IPS-18a (cell line): ENCODE measurements around the gene CMIP.
A peak's percentile ranks its signal among the peaks of the same experiment; 100 is the strongest.

ENCODE experiments used
- H3K27ac ChIP-seq: one replicate; pipeline ENCODE4 v1.5.1; 2013; ENCODE audit warnings: low read length
- H3K27me3 ChIP-seq: one replicate; pipeline ENCODE4 v1.6.1; 2013; ENCODE audit warnings: mild to moderate bottlenecking, low read length; ENCODE audit not compliant: control insufficient read depth, insufficient read depth
- H3K36me3 ChIP-seq: one replicate; pipeline ENCODE4 v1.6.1; 2013; ENCODE audit warnings: low read depth, low read length; ENCODE audit not compliant: control insufficient read depth
- H3K4me1 ChIP-seq: one replicate; pipeline ENCODE4 v1.6.1; 2013; ENCODE audit warnings: low read depth, low read length; ENCODE audit not compliant: control insufficient read depth
- H3K4me3 ChIP-seq: one replicate; pipeline ENCODE4 v1.5.1; 2013; ENCODE audit warnings: low read length
- H3K9ac ChIP-seq: one replicate; pipeline ENCODE4 v1.6.1; 2013; ENCODE audit warnings: mild to moderate bottlenecking, low read length, moderate library complexity
- H3K9me3 ChIP-seq: one replicate; pipeline ENCODE4 v1.6.1; 2013; ENCODE audit warnings: low read depth, low read length; ENCODE audit not compliant: control insufficient read depth

CMIP gene

GRCh38 chr16:81716478-81717225, 272.0 kb downstream of the CMIP start:
- no peaks in the 10 kb centered on the region for H3K9me3 ChIP-seq
- no peak overlapping the region for H3K27ac ChIP-seq
- no peak overlapping the region for H3K4me3 ChIP-seq
- no peaks in the 10 kb centered on the region for H3K36me3 ChIP-seq
- H3K9ac ChIP-seq, result no peak overlapping the region
- no peaks in the 10 kb centered on the region for H3K27me3 ChIP-seq
- H3K4me1 ChIP-seq, result peaks cover 31% of the 10 kb centered on the region

- no peaks in the 10 kb centered on the region for H3K9me3 ChIP-seq
- no peak overlapping the region for H3K9ac ChIP-seq
- H3K4me3 ChIP-seq, result no peak overlapping the region
- no peak overlapping the region for H3K27ac ChIP-seq
- H3K36me3 ChIP-seq, result no peaks in the 10 kb centered on the region
- H3K4me1 ChIP-seq, result peaks cover 26% of the 10 kb centered on the region
- no peaks in the 10 kb centered on the region for H3K27me3 ChIP-seq
Measured at GRCh38 chr16:81717662-81718189, 273.1 kb downstream of the CMIP start.

- Histone ChIP-seq H3K4me3 (no peak overlapping the region), H3K9ac (no peak overlapping the region), H3K4me1 (peaks cover 24% of the 10 kb centered on the region), H3K36me3 (no peaks in the 10 kb centered on the region), H3K27me3 (no peaks in the 10 kb centered on the region), H3K27ac (no peak overlapping the region), H3K9me3 (no peaks in the 10 kb centered on the region)
Measured at GRCh38 chr16:81718637-81719036, 274.0 kb downstream of the CMIP start.

- no peaks in the 10 kb centered on the region for H3K27me3 ChIP-seq
- no peaks in the 10 kb centered on the region for H3K36me3 ChIP-seq
- H3K4me1 ChIP-seq, result peaks cover 17% of the 10 kb centered on the region
- no peak overlapping the region for H3K27ac ChIP-seq
- H3K9me3 ChIP-seq, result no peaks in the 10 kb centered on the region
- no peak overlapping the region for H3K9ac ChIP-seq
- H3K4me3 ChIP-seq, result no peak overlapping the region
Measured at GRCh38 chr16:81719993-81720392, 275.4 kb downstream of the CMIP start.

GRCh38 chr16:81720973-81721906, 276.6 kb downstream of the CMIP start:
- Histone ChIP-seq H3K36me3 (no peaks in the 10 kb centered on the region), H3K9ac (no peak overlapping the region), H3K4me1 (peaks cover 8% of the 10 kb centered on the region), H3K9me3 (no peaks in the 10 kb centered on the region), H3K27me3 (no peaks in the 10 kb centered on the region), H3K27ac (no peak overlapping the region), H3K4me3 (no peak overlapping the region)

GRCh38 chr16:81723098-81723723, 278.6 kb downstream of the CMIP start:
- Histone ChIP-seq H3K9me3 (no peaks in the 10 kb centered on the region), H3K27ac (no peak overlapping the region), H3K36me3 (no peaks in the 10 kb centered on the region), H3K9ac (no peak overlapping the region), H3K4me3 (no peak overlapping the region), H3K4me1 (no peaks in the 10 kb centered on the region), H3K27me3 (no peaks in the 10 kb centered on the region)

- Histone ChIP-seq H3K36me3 (no peaks in the 10 kb centered on the region), H3K9me3 (no peaks in the 10 kb centered on the region), H3K27ac (no peak overlapping the region), H3K4me3 (no peak overlapping the region), H3K9ac (no peak overlapping the region), H3K27me3 (no peaks in the 10 kb centered on the region), H3K4me1 (peaks cover 4% of the 10 kb centered on the region)
Measured at GRCh38 chr16:81728435-81728834, 283.8 kb downstream of the CMIP start.

- no peaks in the 10 kb centered on the region for H3K9me3 ChIP-seq
- peak overlapping the region; percentile 35 for H3K27ac ChIP-seq
- no peaks in the 10 kb centered on the region for H3K27me3 ChIP-seq
- H3K9ac ChIP-seq, result no peak overlapping the region
- H3K36me3 ChIP-seq, result no peaks in the 10 kb centered on the region
- peaks cover 4% of the 10 kb centered on the region for H3K4me1 ChIP-seq
- H3K4me3 ChIP-seq, result no peak overlapping the region
Measured at GRCh38 chr16:81729451-81729850, 284.8 kb downstream of the CMIP start.

GRCh38 chr16:81730090-81731051, 285.8 kb downstream of the CMIP start:
- H3K9ac ChIP-seq, result peak overlapping the region; percentile 50
- H3K4me1 ChIP-seq, result peaks cover 4% of the 10 kb centered on the region
- peak overlapping the region; percentile 87 for H3K27ac ChIP-seq
- H3K9me3 ChIP-seq, result no peaks in the 10 kb centered on the region
- peak overlapping the region; percentile 38 for H3K4me3 ChIP-seq
- H3K27me3 ChIP-seq, result no peaks in the 10 kb centered on the region
- no peaks in the 10 kb centered on the region for H3K36me3 ChIP-seq

- no peak overlapping the region for H3K27ac ChIP-seq
- peaks cover 4% of the 10 kb centered on the region for H3K4me1 ChIP-seq
- no peaks in the 10 kb centered on the region for H3K9me3 ChIP-seq
- H3K9ac ChIP-seq, result no peak overlapping the region
- no peak overlapping the region for H3K4me3 ChIP-seq
- H3K27me3 ChIP-seq, result no peaks in the 10 kb centered on the region
- no peaks in the 10 kb centered on the region for H3K36me3 ChIP-seq
Measured at GRCh38 chr16:81731649-81732048, 287.0 kb downstream of the CMIP start.
